WTC11 (cell line): Measurements from ENCODE around the gene PGBD1. TPM values are rescaled to one million over a fixed set of nuclear protein-coding genes. Genes with fewer than 3 reads are reported as not detected.

Source experiments
- ATAC-seq: fragments of 200-7000 bp; cut with Tn5 transposase; 2 replicates; pipeline ENCODE4 v1.10.0; 2021; ENCODE audit warnings: mild to moderate bottlenecking, moderate library complexity
- CTCF ChIA-PET: fragments of 300-600 bp; sonication (Branson Sonifier 250); formaldehyde crosslinking; loops from one replicate; lab custom pipeline; 2021; ENCODE audit warnings: antibody characterized with exemption; lab: Charles Lee
- POLR2A ChIA-PET: fragments of 350-600 bp; sonication (Branson Sonifier 250); formaldehyde crosslinking; loops from one replicate; lab custom pipeline; 2021; ENCODE audit warnings: antibody characterized with exemption; lab: Charles Lee
- DNase-seq: peaks from one replicate; pipeline ENCODE4 v3.0.0; 2021; ENCODE audit warnings: low spot score
- H3K27ac Mint-ChIP-seq: 2 replicates; pipeline ENCODE4 v1.8.0; 2021; ENCODE audit warnings: mixed read lengths
- H3K27me3 Mint-ChIP-seq: 2 replicates; pipeline ENCODE4 v1.8.0; 2021; ENCODE audit warnings: low read depth, mild to moderate bottlenecking, moderate library complexity, mixed read lengths
- H3K36me3 Mint-ChIP-seq: 2 replicates; pipeline ENCODE4 v1.8.0; 2021; ENCODE audit warnings: mixed read lengths
- H3K4me1 Mint-ChIP-seq: 2 replicates; pipeline ENCODE4 v1.8.0; 2022; ENCODE audit warnings: mixed read lengths
- H3K4me3 Mint-ChIP-seq: 2 replicates; pipeline ENCODE4 v1.8.0; 2021; ENCODE audit warnings: mild to moderate bottlenecking, moderate library complexity, mixed read lengths
- H3K9me3 Mint-ChIP-seq: 2 replicates; pipeline ENCODE4 v1.8.0; 2021; ENCODE audit warnings: mixed read lengths
- GTF2I ChIP-seq: fragments of 250-450 bp; sonication (Bioruptor Pico); conservative IDR thresholded peaks from 2 replicates; pipeline ENCODE4 v1.4.0; 2021; ENCODE audit warnings: mild to moderate bottlenecking
- KAT7 ChIP-seq: sonication (generic); formaldehyde crosslinking; IDR thresholded peaks from 2 replicates; pipeline ENCODE4 v1.8.1; 2023; ENCODE audit warnings: missing genetic modification reagents, mild to moderate bottlenecking, borderline replicate concordance
- NFYB ChIP-seq: sonication (generic); formaldehyde crosslinking; conservative IDR thresholded peaks from 2 replicates; pipeline ENCODE4 v1.8.0; 2022; ENCODE audit warnings: low read depth, missing genetic modification reagents
- NR1H2 ChIP-seq: sonication (generic); formaldehyde crosslinking; IDR thresholded peaks from 2 replicates; pipeline ENCODE4 v1.9.0; 2021; ENCODE audit warnings: mild to moderate bottlenecking, moderate library complexity, missing genetic modification reagents
- NR3C1 ChIP-seq: sonication (generic); formaldehyde crosslinking; conservative IDR thresholded peaks from 2 replicates; pipeline ENCODE4 v1.8.1; 2023; ENCODE audit warnings: low read depth, mild to moderate bottlenecking, missing genetic modification reagents
- RELA ChIP-seq: sonication (generic); formaldehyde crosslinking; IDR thresholded peaks from 2 replicates; pipeline ENCODE4 v1.8.1; 2022; ENCODE audit warnings: missing genetic modification reagents, mild to moderate bottlenecking, borderline replicate concordance
- SMAD3 ChIP-seq: sonication (generic); formaldehyde crosslinking; IDR thresholded peaks from 2 replicates; pipeline ENCODE4 v1.8.0; 2022; ENCODE audit warnings: missing genetic modification reagents, mild to moderate bottlenecking, borderline replicate concordance
- SOX15 ChIP-seq: fragments of 250-450 bp; sonication (Bioruptor Pico); IDR thresholded peaks from 2 replicates; pipeline ENCODE4 v1.9.0; 2021; ENCODE audit warnings: mild to moderate bottlenecking
- TCF7 ChIP-seq: sonication (generic); formaldehyde crosslinking; IDR thresholded peaks from 2 replicates; pipeline ENCODE4 v1.8.0; 2022; ENCODE audit warnings: mild to moderate bottlenecking, low read depth, missing genetic modification reagents, moderate library complexity
- TEAD1 ChIP-seq: sonication (generic); formaldehyde crosslinking; IDR thresholded peaks from 2 replicates; pipeline ENCODE4 v1.8.0; 2022; ENCODE audit warnings: mild to moderate bottlenecking, missing genetic modification reagents
- ZNF121 ChIP-seq: sonication (generic); formaldehyde crosslinking; IDR thresholded peaks from 2 replicates; pipeline ENCODE4 v1.8.0; 2023; ENCODE audit warnings: missing genetic modification reagents
- ZNF138 ChIP-seq: sonication (generic); formaldehyde crosslinking; conservative IDR thresholded peaks from 2 replicates; pipeline ENCODE4 v1.8.1; 2022; ENCODE audit warnings: mild to moderate bottlenecking, moderate library complexity, missing genetic modification reagents
- ZNF396 ChIP-seq: fragments of 250-450 bp; sonication (Bioruptor Pico); IDR thresholded peaks from 2 replicates; pipeline ENCODE4 v1.8.0; 2021; ENCODE audit warnings: mild to moderate bottlenecking, moderate library complexity, borderline replicate concordance
- total RNA-seq: library from RNA; stranded (reverse); gene quantifications from 3 replicates; pipeline ENCODE4 v1.2.3, GENCODE V29; 2021
- TF ChIP-seq, protein P1 (sequence below): sonication (generic); formaldehyde crosslinking; IDR thresholded peaks from 2 replicates; pipeline ENCODE4 v1.8.1; 2023; ENCODE audit warnings: mild to moderate bottlenecking, missing genetic modification reagents, moderate library complexity
- TF ChIP-seq, protein P2 (sequence below): sonication (generic); formaldehyde crosslinking; IDR thresholded peaks from 2 replicates; pipeline ENCODE4 v1.8.1; 2022; ENCODE audit warnings: missing genetic modification reagents, borderline replicate concordance
- TF ChIP-seq, protein P3 (sequence below): sonication (generic); formaldehyde crosslinking; IDR thresholded peaks from 2 replicates; pipeline ENCODE4 v1.8.1; 2022; ENCODE audit warnings: mild to moderate bottlenecking, missing genetic modification reagents, moderate library complexity, borderline replicate concordance
- TF ChIP-seq, protein P4 (sequence below): sonication (generic); formaldehyde crosslinking; IDR thresholded peaks from 2 replicates; pipeline ENCODE4 v1.8.1; 2022; ENCODE audit warnings: low read depth, mild to moderate bottlenecking, moderate library complexity, missing genetic modification reagents, borderline replicate concordance
- TF ChIP-seq, protein P5 (sequence below): sonication (generic); formaldehyde crosslinking; IDR thresholded peaks from 2 replicates; pipeline ENCODE4 v1.8.1; 2023; ENCODE audit warnings: mild to moderate bottlenecking, moderate library complexity, missing genetic modification reagents
- TF ChIP-seq, protein P6 (sequence below): sonication (generic); formaldehyde crosslinking; IDR thresholded peaks from 2 replicates; pipeline ENCODE4 v1.8.1; 2023; ENCODE audit warnings: mild to moderate bottlenecking, missing genetic modification reagents, moderate library complexity
- TF ChIP-seq, protein P7 (sequence below): sonication (generic); formaldehyde crosslinking; IDR thresholded peaks from 2 replicates; pipeline ENCODE4 v1.8.0; 2022; ENCODE audit warnings: missing genetic modification reagents

PGBD1 gene
- total RNA-seq, 1 experiment from 2014 or later = 6.9 TPM

DNA sequence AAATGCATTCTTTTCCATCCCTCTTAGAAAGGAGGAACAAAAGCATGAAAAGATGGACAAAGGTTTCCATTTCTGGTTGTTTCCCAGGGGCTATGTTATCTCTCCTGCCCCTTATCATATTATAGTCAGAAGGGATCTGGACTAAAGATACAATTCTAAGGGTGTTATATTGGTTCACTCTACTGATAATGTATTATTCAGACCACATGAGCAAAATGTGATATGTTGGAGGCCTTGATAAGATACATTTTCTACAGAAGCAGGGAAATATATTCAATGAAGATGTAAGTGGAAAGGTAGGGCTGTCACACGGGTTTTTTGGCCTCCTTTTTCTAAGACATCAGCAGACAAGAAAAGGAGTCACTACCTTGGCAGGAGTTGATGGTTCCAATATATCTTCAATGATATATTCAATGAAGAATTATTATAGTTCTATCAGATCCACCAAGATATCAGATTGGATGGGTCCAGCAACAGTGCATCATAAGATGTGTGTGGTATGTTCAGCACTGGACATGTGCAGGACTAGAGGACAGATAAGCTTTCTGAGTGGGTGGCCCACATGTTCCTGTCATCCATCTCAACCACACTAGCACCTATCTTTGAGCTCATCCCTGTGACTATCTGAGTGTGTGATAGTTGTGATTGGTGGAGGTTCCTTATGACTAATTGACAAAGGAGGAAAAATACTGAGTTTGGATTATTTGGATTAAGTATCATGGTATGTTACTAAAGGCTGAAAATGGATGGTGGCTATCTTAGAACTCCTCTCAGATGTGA, 62.7 kb downstream of the PGBD1 start:
- no peak for TF ChIP-seq SOX15 (CRISPR knock-in tag)
- TF ChIP-seq NR1H2 (CRISPR knock-in tag) = no peak
- TF ChIP-seq NR3C1 (CRISPR knock-in tag) = no peak
- TF ChIP-seq, protein P1, sequence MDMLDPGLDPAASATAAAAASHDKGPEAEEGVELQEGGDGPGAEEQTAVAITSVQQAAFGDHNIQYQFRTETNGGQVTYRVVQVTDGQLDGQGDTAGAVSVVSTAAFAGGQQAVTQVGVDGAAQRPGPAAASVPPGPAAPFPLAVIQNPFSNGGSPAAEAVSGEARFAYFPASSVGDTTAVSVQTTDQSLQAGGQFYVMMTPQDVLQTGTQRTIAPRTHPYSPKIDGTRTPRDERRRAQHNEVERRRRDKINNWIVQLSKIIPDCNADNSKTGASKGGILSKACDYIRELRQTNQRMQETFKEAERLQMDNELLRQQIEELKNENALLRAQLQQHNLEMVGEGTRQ (CRISPR knock-in tag) = no peak
- TF ChIP-seq RELA (CRISPR knock-in tag) = no peak
- TF ChIP-seq, protein P2, sequence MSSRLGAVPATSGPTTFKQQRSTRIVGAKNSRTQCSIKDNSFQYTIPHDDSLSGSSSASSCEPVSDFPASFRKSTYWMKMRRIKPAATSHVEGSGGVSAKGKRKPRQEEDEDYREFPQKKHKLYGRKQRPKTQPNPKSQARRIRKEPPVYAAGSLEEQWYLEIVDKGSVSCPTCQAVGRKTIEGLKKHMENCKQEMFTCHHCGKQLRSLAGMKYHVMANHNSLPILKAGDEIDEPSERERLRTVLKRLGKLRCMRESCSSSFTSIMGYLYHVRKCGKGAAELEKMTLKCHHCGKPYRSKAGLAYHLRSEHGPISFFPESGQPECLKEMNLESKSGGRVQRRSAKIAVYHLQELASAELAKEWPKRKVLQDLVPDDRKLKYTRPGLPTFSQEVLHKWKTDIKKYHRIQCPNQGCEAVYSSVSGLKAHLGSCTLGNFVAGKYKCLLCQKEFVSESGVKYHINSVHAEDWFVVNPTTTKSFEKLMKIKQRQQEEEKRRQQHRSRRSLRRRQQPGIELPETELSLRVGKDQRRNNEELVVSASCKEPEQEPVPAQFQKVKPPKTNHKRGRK (CRISPR knock-in tag) = no peak
- TF ChIP-seq ZNF396 (CRISPR knock-in tag) = no peak
- TF ChIP-seq SMAD3 (CRISPR knock-in tag) = no peak
- Mint-ChIP-seq H3K9me3 (peaks cover 10% of the 10 kb centered on the region), H3K36me3 (no peaks in the 10 kb centered on the region), H3K4me1 (no peaks in the 10 kb centered on the region), H3K4me3 (no peak overlapping the region), H3K27ac (no peak overlapping the region), H3K27me3 (peaks cover 68% of the 10 kb centered on the region)
- ChIA-PET POLR2A (interaction anchor here (0.7 kb wide), 1 partner anchor 131 kb away, joined by 4 read pairs; no protein-coding TSS in a partner anchor), CTCF (no interaction called here)
- ATAC-seq (no peak), DNase-seq (no peak)

DNA sequence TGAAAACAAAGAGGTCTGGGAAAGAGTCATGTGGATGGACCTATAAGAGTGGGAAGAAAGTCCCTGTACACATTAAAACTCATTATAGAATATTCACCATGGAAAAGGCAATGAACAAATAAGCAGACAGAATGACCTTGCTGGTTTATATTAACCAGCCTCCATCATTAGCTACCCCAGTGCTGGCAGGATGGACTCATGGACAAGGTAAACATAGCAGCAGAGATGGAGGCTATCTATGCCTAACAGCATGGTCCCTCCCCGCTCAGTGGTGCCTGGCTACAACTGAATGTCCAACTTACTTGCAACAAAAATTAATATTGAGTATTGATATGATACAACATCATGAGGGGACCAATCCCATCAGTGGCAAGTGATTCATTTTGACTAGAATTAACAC, 63.8 kb downstream of the PGBD1 start:
- no peak overlapping the region for H3K4me3 Mint-ChIP-seq
- no peaks in the 10 kb centered on the region for H3K36me3 Mint-ChIP-seq
- peaks cover 3% of the 10 kb centered on the region for H3K9me3 Mint-ChIP-seq
- no peaks in the 10 kb centered on the region; the same call in 1 of the 2 replicates for H3K4me1 Mint-ChIP-seq
- ATAC-seq (no peak), DNase-seq (no peak)
- POLR2A ChIA-PET = interaction anchor here (0.7 to 3.0 kb wide), 2 partner anchors 9 to 129 kb away, joined by 4 to 12 read pairs; partner anchors contain the start of gene ZSCAN31
- no peak for TF ChIP-seq GTF2I
- TF ChIP-seq, protein P3, sequence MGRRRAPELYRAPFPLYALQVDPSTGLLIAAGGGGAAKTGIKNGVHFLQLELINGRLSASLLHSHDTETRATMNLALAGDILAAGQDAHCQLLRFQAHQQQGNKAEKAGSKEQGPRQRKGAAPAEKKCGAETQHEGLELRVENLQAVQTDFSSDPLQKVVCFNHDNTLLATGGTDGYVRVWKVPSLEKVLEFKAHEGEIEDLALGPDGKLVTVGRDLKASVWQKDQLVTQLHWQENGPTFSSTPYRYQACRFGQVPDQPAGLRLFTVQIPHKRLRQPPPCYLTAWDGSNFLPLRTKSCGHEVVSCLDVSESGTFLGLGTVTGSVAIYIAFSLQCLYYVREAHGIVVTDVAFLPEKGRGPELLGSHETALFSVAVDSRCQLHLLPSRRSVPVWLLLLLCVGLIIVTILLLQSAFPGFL (CRISPR knock-in tag) = no peak
- TF ChIP-seq, protein P4, sequence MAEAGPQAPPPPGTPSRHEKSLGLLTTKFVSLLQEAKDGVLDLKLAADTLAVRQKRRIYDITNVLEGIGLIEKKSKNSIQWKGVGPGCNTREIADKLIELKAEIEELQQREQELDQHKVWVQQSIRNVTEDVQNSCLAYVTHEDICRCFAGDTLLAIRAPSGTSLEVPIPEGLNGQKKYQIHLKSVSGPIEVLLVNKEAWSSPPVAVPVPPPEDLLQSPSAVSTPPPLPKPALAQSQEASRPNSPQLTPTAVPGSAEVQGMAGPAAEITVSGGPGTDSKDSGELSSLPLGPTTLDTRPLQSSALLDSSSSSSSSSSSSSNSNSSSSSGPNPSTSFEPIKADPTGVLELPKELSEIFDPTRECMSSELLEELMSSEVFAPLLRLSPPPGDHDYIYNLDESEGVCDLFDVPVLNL (CRISPR knock-in tag) = no peak
- no peak for TF ChIP-seq KAT7 (CRISPR knock-in tag)
- TF ChIP-seq ZNF121 (CRISPR knock-in tag) = no peak
- TF ChIP-seq, protein P5, sequence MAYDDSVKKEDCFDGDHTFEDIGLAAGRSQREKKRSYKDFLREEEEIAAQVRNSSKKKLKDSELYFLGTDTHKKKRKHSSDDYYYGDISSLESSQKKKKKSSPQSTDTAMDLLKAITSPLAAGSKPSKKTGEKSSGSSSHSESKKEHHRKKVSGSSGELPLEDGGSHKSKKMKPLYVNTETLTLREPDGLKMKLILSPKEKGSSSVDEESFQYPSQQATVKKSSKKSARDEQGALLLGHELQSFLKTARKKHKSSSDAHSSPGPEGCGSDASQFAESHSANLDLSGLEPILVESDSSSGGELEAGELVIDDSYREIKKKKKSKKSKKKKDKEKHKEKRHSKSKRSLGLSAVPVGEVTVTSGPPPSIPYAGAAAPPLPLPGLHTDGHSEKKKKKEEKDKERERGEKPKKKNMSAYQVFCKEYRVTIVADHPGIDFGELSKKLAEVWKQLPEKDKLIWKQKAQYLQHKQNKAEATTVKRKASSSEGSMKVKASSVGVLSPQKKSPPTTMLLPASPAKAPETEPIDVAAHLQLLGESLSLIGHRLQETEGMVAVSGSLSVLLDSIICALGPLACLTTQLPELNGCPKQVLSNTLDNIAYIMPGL (CRISPR knock-in tag) = no peak
- TF ChIP-seq NFYB (CRISPR knock-in tag) = no peak
- TF ChIP-seq TCF7 (CRISPR knock-in tag) = no peak
- no peak for TF ChIP-seq SOX15 (CRISPR knock-in tag)
- TF ChIP-seq, protein P6, sequence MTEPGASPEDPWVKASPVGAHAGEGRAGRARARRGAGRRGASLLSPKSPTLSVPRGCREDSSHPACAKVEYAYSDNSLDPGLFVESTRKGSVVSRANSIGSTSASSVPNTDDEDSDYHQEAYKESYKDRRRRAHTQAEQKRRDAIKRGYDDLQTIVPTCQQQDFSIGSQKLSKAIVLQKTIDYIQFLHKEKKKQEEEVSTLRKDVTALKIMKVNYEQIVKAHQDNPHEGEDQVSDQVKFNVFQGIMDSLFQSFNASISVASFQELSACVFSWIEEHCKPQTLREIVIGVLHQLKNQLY (CRISPR knock-in tag) = no peak
- TF ChIP-seq, protein P7, sequence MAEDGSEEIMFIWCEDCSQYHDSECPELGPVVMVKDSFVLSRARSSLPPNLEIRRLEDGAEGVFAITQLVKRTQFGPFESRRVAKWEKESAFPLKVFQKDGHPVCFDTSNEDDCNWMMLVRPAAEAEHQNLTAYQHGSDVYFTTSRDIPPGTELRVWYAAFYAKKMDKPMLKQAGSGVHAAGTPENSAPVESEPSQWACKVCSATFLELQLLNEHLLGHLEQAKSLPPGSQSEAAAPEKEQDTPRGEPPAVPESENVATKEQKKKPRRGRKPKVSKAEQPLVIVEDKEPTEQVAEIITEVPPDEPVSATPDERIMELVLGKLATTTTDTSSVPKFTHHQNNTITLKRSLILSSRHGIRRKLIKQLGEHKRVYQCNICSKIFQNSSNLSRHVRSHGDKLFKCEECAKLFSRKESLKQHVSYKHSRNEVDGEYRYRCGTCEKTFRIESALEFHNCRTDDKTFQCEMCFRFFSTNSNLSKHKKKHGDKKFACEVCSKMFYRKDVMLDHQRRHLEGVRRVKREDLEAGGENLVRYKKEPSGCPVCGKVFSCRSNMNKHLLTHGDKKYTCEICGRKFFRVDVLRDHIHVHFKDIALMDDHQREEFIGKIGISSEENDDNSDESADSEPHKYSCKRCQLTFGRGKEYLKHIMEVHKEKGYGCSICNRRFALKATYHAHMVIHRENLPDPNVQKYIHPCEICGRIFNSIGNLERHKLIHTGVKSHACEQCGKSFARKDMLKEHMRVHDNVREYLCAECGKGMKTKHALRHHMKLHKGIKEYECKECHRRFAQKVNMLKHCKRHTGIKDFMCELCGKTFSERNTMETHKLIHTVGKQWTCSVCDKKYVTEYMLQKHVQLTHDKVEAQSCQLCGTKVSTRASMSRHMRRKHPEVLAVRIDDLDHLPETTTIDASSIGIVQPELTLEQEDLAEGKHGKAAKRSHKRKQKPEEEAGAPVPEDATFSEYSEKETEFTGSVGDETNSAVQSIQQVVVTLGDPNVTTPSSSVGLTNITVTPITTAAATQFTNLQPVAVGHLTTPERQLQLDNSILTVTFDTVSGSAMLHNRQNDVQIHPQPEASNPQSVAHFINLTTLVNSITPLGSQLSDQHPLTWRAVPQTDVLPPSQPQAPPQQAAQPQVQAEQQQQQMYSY (CRISPR knock-in tag) = no peak
- TF ChIP-seq ZNF138 (CRISPR knock-in tag) = no peak
- TF ChIP-seq TEAD1 (CRISPR knock-in tag) = no peak
- H3K27ac Mint-ChIP-seq = no peak overlapping the region
- peaks cover 62% of the 10 kb centered on the region for H3K27me3 Mint-ChIP-seq
- CTCF ChIA-PET = no interaction called here
